Measurements from ENCODE around the gene AFF1.
"Not testable (repeated sequence)": the region's sequence is repeated elsewhere in the genome, so short reads cannot be mapped to it uniquely, and the experiment has no call there.

AFF1 gene

GRCh38 chr4:87032884-87033533 lies 98.2 kb downstream of the AFF1 start:
- in situ Hi-C loops (cut with MboI; ENCODE audit: low sequenced_read_pairs, unreplicated experiment) = no loop called here
- no peak for TF ChIP-seq CTCF (IDR thresholded peaks at IDR 0.05; ENCODE audit: borderline replicate concordance, control extremely low read depth, extremely low read depth, insufficient read depth, missing control alignments)
- no peak for DNase-seq (ENCODE audit: low spot score)

GRCh38 chr4:87033902-87034301 lies 99.1 kb downstream of the AFF1 start:
- DNase-seq (ENCODE audit: low spot score) = no peak
- no peak for TF ChIP-seq CTCF (IDR thresholded peaks at IDR 0.05; ENCODE audit: borderline replicate concordance, control extremely low read depth, extremely low read depth, insufficient read depth, missing control alignments)
- in situ Hi-C loops (cut with MboI; ENCODE audit: low sequenced_read_pairs, unreplicated experiment) = no loop called here

- in situ Hi-C loops (cut with MboI; ENCODE audit: low sequenced_read_pairs, unreplicated experiment) = no loop called here
- no peak for DNase-seq (ENCODE audit: low spot score)
- no peak for TF ChIP-seq CTCF (IDR thresholded peaks at IDR 0.05; ENCODE audit: borderline replicate concordance, control extremely low read depth, extremely low read depth, insufficient read depth, missing control alignments)
Observed at GRCh38 chr4:87034527-87034926, 99.7 kb downstream of the AFF1 start.

GRCh38 chr4:87035881-87036509 lies 101.2 kb downstream of the AFF1 start:
- in situ Hi-C loops (cut with MboI; ENCODE audit: low sequenced_read_pairs, unreplicated experiment) = no loop called here
- DNase-seq (ENCODE audit: low spot score) = no peak
- no peak for TF ChIP-seq CTCF (IDR thresholded peaks at IDR 0.05; ENCODE audit: borderline replicate concordance, control extremely low read depth, extremely low read depth, insufficient read depth, missing control alignments)

GRCh38 chr4:87036713-87037112 lies 101.9 kb downstream of the AFF1 start:
- no peak for DNase-seq (ENCODE audit: low spot score)
- TF ChIP-seq CTCF (IDR thresholded peaks at IDR 0.05; ENCODE audit: borderline replicate concordance, control extremely low read depth, extremely low read depth, insufficient read depth, missing control alignments) = no peak
- in situ Hi-C loops (cut with MboI; ENCODE audit: low sequenced_read_pairs, unreplicated experiment) = no loop called here

- in situ Hi-C loops (cut with MboI; ENCODE audit: low sequenced_read_pairs, unreplicated experiment); DNase-seq (ENCODE audit: low spot score): not testable (repeated sequence)
Observed at GRCh38 chr4:87037171-87037570, 102.4 kb downstream of the AFF1 start.

- in situ Hi-C loops (cut with MboI; ENCODE audit: low sequenced_read_pairs, unreplicated experiment) = no loop called here
- no peak for TF ChIP-seq CTCF (IDR thresholded peaks at IDR 0.05; ENCODE audit: borderline replicate concordance, control extremely low read depth, extremely low read depth, insufficient read depth, missing control alignments)
- no peak for DNase-seq (ENCODE audit: low spot score)
Observed at GRCh38 chr4:87037671-87038334, 103.0 kb downstream of the AFF1 start.
